DND-41 (cell line): Measurements from ENCODE around the gene AGTR1.
"Not testable (repeated sequence)": the region's sequence is repeated elsewhere in the genome, so short reads cannot be mapped to it uniquely, and the experiment has no call there.

Experiments
- ATAC-seq: fragments of 200-7000 bp; cut with Tn5 transposase; 3 replicates; pipeline ENCODE4 v1.9.1; 2021; ENCODE audit warnings: low read depth; ENCODE audit not compliant: insufficient read depth
- DNase-seq: peaks from one replicate; pipeline ENCODE4 v3.0.0-alpha.2; 2020
- H2AFZ ChIP-seq: 2 replicates; pipeline ENCODE4 v1.6.0; 2012; ENCODE audit warnings: low read depth, low read length
- H3K27ac ChIP-seq: 2 replicates; pipeline ENCODE4 v1.5.1; 2012; ENCODE audit warnings: low read length, inconsistent platforms
- H3K27me3 ChIP-seq: fragments of 200-600 bp; sonication (generic); 2 replicates; pipeline ENCODE4 v1.6.0; 2012; ENCODE audit warnings: low read length, mild to moderate bottlenecking, inconsistent platforms; ENCODE audit not compliant: insufficient read depth, poor library complexity
- H3K36me3 ChIP-seq: 2 replicates; pipeline ENCODE4 v1.5.1; 2012; ENCODE audit warnings: low read length, inconsistent platforms; ENCODE audit not compliant: insufficient read depth
- H3K4me1 ChIP-seq: 2 replicates; pipeline ENCODE4 v1.5.1; 2012; ENCODE audit warnings: mild to moderate bottlenecking, low read length; ENCODE audit not compliant: insufficient read depth
- H3K4me2 ChIP-seq: 2 replicates; pipeline ENCODE4 v1.6.0; 2012; ENCODE audit warnings: mild to moderate bottlenecking, moderate library complexity, low read length, inconsistent platforms; ENCODE audit not compliant: insufficient read depth
- H3K4me3 ChIP-seq, 2 experiments: fragments of 200-600 bp in 1 of 2; shearing (Covaris generic) in 1 of 2; 2 replicates each; pipeline ENCODE4 v1.5.1; 2012 to 2016; ENCODE audit warnings: inconsistent platforms in 2 of 2, low read length in 2 of 2, mild to moderate bottlenecking in 2 of 2, low read depth in 1 of 2, moderate library complexity in 1 of 2
- H3K79me2 ChIP-seq: 2 replicates; pipeline ENCODE4 v1.6.0; 2012; ENCODE audit warnings: low read length, inconsistent platforms; ENCODE audit not compliant: insufficient read depth
- H3K9ac ChIP-seq: 2 replicates; pipeline ENCODE4 v1.6.0; 2012; ENCODE audit warnings: low read depth, mild to moderate bottlenecking, inconsistent platforms, low read length, moderate library complexity
- H3K9me3 ChIP-seq: 2 replicates; pipeline ENCODE4 v1.5.1; 2012; ENCODE audit warnings: low read length, moderate library complexity, mild to moderate bottlenecking, inconsistent platforms; ENCODE audit not compliant: insufficient read depth, severe bottlenecking
- H4K20me1 ChIP-seq: 2 replicates; pipeline ENCODE4 v1.6.0; 2012; ENCODE audit warnings: low read length; ENCODE audit not compliant: insufficient read depth
- CTCF ChIP-seq: IDR thresholded peaks from 2 replicates; pipeline ENCODE4 v1.5.1; 2012; ENCODE audit warnings: borderline replicate concordance, low read length, moderate library complexity, mild to moderate bottlenecking; ENCODE audit not compliant: poor library complexity, severe bottlenecking; ENCODE audit errors: extremely low read depth
- EZH2 ChIP-seq: IDR thresholded peaks from 3 replicates; pipeline ENCODE4 v1.6.1; 2012; ENCODE audit warnings: borderline replicate concordance, low read depth, mild to moderate bottlenecking, moderate library complexity, low read length, inconsistent platforms; ENCODE audit not compliant: severe bottlenecking

AGTR1 gene

GRCh38 chr3:148746053-148746452 lies 48.4 kb downstream of the AGTR1 start:
- no peak for ATAC-seq
- Histone ChIP-seq H3K36me3 (no peaks in the 10 kb centered on the region), H3K4me2 (no peak overlapping the region), H3K79me2 (no peaks in the 10 kb centered on the region), H3K27ac (no peak overlapping the region), H3K4me1 (no peaks in the 10 kb centered on the region), H2AFZ (no peak overlapping the region), H3K9ac (no peak overlapping the region), H3K27me3 (no peaks in the 10 kb centered on the region), H3K9me3 (no peaks in the 10 kb centered on the region), H3K4me3 (no peak overlapping the region), H4K20me1 (no peaks in the 10 kb centered on the region)
- TF ChIP-seq EZH2, result no peak
- TF ChIP-seq CTCF, result no peak
- DNase-seq, result no peak

- H3K27me3 ChIP-seq, result no peaks in the 10 kb centered on the region
- no peak overlapping the region for H3K4me2 ChIP-seq
- H3K9ac ChIP-seq, result no peak overlapping the region
- ATAC-seq (no peak), DNase-seq (no peak)
- no peaks in the 10 kb centered on the region for H4K20me1 ChIP-seq
- no peaks in the 10 kb centered on the region for H3K9me3 ChIP-seq
- TF ChIP-seq CTCF (no peak), EZH2 (no peak)
- no peaks in the 10 kb centered on the region for H3K4me1 ChIP-seq
- H3K4me3 ChIP-seq, result no peak overlapping the region
- no peaks in the 10 kb centered on the region for H3K79me2 ChIP-seq
- H3K27ac ChIP-seq, result no peak overlapping the region
- no peak overlapping the region for H2AFZ ChIP-seq
- H3K36me3 ChIP-seq, result no peaks in the 10 kb centered on the region
These were observed 50.6 kb downstream of the AGTR1 start for GRCh38 chr3:148748283-148748682.

- H3K9ac ChIP-seq, result no peak overlapping the region
- H2AFZ ChIP-seq, result no peak overlapping the region
- H3K27me3 ChIP-seq, result no peaks in the 10 kb centered on the region
- no peaks in the 10 kb centered on the region for H4K20me1 ChIP-seq
- H3K4me2 ChIP-seq, result no peak overlapping the region
- no peaks in the 10 kb centered on the region for H3K4me1 ChIP-seq
- H3K79me2 ChIP-seq, result no peaks in the 10 kb centered on the region
- no peak overlapping the region for H3K4me3 ChIP-seq
- ATAC-seq (no peak), DNase-seq (no peak)
- H3K36me3 ChIP-seq, result no peaks in the 10 kb centered on the region
- H3K27ac ChIP-seq, result no peak overlapping the region
- no peaks in the 10 kb centered on the region for H3K9me3 ChIP-seq
- TF ChIP-seq CTCF (no peak), EZH2 (no peak)
These were observed 52.6 kb downstream of the AGTR1 start for GRCh38 chr3:148750296-148750695.

GRCh38 chr3:148751461-148751860 lies 53.8 kb downstream of the AGTR1 start:
- Histone ChIP-seq H3K27me3 (no peaks in the 10 kb centered on the region), H3K36me3 (no peaks in the 10 kb centered on the region), H3K9me3 (no peaks in the 10 kb centered on the region), H3K79me2 (no peaks in the 10 kb centered on the region), H3K9ac (no peak overlapping the region), H3K4me2 (no peak overlapping the region), H4K20me1 (no peaks in the 10 kb centered on the region), H2AFZ (no peak overlapping the region), H3K27ac (no peak overlapping the region), H3K4me3 (no peak overlapping the region), H3K4me1 (no peaks in the 10 kb centered on the region)
- no peak for DNase-seq
- TF ChIP-seq CTCF (no peak), EZH2 (no peak)
- no peak for ATAC-seq

GRCh38 chr3:148753385-148753784 lies 55.7 kb downstream of the AGTR1 start:
- H3K9ac ChIP-seq, H3K9me3 ChIP-seq, H3K27me3 ChIP-seq, H4K20me1 ChIP-seq, H2AFZ ChIP-seq, H3K79me2 ChIP-seq, ATAC-seq, H3K36me3 ChIP-seq, H3K4me1 ChIP-seq, DNase-seq, H3K4me3 ChIP-seq, H3K27ac ChIP-seq, H3K4me2 ChIP-seq: not testable (repeated sequence)
